GM18873 (cell line): ENCODE results near the gene ZDHHC17.
"Not testable (repeated sequence)": the region's sequence is repeated elsewhere in the genome, so short reads cannot be mapped to it uniquely, and the experiment has no call there.

Experiments
- ATAC-seq: cut with Tn5 transposase; IDR thresholded peaks from one replicate; pipeline ENCODE4 v1.9.1; 2021; ENCODE audit warnings: mild to moderate bottlenecking, moderate library complexity, moderate number of reproducible peaks; ENCODE audit not compliant: unreplicated experiment, low FRiP score

The ZDHHC17 gene

DNA sequence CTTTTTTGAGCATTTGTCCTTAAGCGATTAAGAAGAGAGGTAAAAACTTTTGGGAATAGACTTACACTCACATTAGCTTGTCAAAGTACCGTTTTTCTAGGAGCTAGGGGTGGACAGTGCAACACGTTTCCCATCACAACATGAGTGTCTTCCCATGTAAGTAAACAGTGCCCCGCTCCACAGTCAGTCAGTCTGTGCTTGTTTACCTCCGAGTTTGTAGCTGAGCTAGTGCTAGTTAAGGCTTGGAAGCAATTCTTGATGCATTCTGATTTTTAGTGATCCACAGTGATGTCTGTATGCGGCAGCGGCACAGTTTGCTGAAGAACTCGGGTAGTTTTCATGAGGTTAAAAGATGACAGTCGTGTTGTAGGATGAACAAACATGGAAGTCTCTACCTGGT is 941 bp downstream of the ZDHHC17 start:
- ATAC-seq: no peak

DNA sequence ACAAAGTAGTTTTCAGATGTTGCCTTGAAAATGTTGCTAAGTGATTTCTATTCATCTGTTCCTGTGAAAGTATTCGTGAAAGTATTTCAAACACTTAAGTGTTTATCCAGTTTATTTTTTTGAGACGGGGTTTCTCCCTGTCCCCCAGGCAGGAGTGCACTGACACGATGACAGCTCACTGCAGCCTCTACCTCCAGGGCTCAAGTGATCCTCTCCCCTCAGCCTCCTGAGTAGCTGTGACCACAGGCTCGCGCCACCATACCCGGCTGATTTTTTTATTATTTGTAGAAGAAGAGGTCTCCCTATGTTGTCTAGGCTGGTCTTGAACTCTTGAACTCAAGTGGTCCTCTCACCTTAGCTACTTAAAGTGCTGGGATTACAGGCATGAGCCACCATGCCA is 1.7 kb downstream of the ZDHHC17 start:
- ATAC-seq: no peak

- ATAC-seq: no peak
Measured at GRCh38 chr12:76766161-76766560, 2.2 kb downstream of the ZDHHC17 start.

DNA sequence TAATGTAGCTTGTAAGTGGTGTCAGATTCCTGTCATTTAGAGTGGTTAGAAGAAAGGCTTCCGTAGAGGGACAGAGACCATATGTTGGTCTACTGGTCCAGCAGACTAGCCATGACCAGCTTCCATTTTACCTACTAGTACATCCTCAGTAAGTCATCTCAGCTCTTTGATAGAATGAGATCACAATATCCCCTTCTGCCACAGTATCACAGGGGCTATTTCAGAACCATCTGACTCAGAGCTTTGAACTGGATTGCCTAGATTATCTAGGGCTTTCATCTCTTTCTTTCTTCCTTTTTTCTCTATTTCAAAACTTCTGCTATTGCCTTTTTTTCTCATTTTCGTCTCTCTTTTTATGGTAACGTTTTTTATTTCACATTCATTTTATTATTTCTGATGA is 4.7 kb downstream of the ZDHHC17 start:
- ATAC-seq: no peak

DNA sequence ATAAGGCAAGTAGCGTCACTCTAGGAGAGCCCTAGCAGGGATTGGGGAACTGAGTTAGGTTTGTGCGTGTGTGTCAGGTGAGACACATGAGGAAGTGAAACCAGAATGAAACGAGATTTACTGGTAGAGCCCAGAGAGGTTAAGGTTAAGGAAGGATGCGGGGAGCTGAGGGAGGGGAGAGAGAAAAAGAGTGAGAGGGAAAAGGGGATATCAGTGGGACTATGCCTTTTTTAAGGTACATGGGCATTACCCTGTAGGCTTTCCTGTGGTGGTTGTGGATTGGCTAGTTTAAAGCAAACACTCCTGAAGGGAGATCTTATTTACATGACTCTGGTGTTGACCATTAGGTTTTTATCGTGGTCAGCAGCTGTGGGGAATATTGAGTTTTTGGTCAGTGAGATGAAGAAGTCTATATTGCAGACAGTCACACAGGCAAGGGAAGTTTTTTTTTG is 13.9 kb downstream of the ZDHHC17 start:
- peak; percentile 99 for ATAC-seq

GRCh38 chr12:76778364-76778763 is 14.4 kb downstream of the ZDHHC17 start:
- no peak for ATAC-seq

DNA sequence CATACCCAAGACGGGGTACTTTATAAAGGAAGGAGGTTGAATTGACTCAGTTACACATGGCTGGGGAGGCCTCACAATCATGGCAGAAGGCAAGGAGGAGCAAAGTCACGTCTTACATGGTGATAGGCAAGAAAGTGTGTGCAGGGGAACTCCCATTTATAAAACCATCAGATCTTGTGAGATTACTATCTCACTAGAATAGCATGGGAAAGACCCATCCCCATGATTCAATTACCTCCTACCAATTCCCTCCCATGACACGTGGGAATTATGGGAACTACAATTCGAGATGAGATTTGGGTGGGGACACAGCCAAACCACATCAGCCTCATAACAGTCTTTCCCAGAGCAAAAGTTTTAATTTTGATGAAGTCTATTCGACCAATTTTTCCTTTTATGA is 15.4 kb downstream of the ZDHHC17 start:
- ATAC-seq: not testable (repeated sequence)

DNA sequence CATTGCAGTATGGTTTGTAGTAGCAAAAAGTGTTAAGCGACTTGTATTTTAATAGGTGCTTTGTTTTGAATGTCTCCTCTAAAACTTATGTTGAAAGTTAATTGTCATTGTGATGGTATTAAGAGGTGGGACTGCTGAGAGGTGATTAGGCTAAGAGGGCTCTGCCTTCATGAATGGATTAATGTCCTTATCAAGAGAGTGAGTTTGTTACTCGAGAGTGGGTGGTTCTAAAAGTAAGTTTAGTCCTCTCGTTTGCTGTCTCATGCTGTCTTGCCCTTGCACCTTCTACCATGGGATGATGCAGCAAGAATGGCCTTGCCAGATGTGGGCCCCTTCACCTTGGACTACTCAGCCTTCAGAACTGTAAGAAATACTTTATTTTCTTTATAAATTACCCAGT is 17.4 kb downstream of the ZDHHC17 start:
- no peak for ATAC-seq

DNA sequence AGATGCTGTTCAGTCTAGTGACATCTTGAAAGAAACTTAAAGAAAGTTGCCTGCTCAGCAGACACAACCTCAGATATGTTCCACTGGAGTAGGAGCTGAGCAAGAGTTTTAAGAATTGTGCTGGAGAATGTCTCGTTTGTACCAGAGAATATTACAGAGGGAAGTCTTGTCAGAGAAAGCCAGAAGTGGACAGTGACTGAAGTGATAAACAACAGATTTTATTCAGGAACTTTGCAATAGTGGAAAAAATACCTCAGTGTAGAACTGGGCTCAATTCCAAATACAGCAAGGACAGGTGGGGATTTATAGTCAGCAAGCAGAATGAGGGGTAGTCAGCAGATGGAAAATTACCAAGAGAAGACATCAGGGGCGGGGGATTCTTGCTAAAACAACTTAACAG is 18.6 kb downstream of the ZDHHC17 start:
- no peak for ATAC-seq

- no peak for ATAC-seq
Measured at GRCh38 chr12:76784600-76785051, 20.7 kb downstream of the ZDHHC17 start.

GRCh38 chr12:76785407-76785806 is 21.5 kb downstream of the ZDHHC17 start:
- no peak for ATAC-seq

DNA sequence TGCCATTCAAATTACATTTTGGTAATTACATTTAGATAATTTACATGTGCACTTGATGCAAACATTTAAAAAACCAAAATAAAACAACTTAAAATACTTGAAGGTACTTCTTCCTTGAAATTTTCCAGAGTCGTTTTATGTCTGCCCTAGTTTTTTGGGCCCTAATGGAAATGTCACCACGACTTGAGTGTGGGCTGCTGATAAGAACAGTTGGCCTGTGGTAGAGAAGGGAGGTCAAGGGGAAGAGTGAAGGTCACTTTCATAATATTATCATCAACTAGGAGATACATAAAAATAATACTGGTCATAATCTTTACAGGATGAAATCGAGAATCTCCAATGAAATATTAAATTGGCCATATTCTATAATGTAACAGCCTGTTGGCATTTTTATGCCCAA is 23.1 kb downstream of the ZDHHC17 start:
- no peak for ATAC-seq

DNA sequence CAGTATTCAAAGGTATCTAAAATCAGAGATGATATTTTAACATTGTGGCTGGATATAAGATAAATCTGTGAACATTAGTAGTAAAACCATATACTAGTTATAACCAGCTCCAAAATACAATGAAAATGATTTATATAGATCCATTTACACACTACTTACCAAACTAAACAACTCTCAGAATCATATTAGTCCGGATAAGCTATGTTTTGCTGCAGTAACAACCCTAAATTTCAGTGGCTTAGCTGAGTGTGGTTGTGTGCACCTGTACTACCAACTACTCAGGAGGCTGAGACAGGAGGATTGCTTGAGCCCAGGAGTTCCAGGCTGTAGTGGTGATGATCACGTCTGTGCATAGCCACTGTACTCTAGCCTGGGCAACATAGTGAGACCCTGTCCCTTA is 23.8 kb downstream of the ZDHHC17 start:
- no peak for ATAC-seq

- no peak for ATAC-seq
Measured at GRCh38 chr12:76789335-76790050, 25.6 kb downstream of the ZDHHC17 start.

DNA sequence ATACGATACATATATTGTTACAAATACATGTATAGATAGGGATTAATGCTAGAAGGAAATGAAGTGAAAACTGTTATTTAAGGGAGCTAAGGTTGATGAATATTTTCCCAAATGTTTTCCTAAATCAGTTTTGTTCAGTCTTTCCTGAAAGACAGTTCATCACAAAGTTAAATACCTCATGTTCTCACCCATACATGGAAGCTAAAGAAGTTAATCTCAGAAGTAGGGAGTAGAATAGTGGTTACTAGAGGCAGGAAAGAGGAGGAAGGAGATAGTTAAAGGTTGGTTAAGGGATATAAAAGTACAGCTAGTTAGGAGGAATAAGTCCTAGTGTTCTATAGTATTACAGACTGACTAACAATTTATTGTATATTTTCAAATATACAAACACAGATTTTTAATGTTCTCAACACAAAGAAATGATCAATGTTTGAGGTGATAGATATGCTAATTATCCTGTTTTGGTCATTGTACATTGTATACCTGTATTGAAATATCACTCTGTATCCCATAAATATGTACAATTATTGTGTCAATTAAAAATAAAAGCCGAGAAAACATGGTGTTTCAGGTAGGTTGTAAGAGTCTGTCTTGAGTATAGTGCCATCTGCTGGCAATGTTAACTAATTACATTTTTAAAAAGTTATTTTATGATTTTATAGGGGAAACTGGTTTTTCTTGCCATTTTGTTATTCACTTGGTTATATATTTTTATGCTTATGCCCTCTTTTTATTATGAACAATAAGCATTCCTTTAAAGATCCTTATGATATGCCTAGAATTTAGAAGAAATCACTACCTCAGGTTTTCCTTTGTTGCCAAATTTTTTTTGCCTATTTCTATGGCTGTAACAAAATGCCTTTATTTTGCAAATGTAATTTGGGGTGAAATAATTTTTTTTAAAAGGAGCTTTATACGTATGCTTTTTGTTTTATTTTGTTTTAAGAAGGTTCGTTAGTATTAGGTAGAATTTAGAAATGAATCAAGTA is 26.9 kb downstream of the ZDHHC17 start:
- ATAC-seq: no peak

DNA sequence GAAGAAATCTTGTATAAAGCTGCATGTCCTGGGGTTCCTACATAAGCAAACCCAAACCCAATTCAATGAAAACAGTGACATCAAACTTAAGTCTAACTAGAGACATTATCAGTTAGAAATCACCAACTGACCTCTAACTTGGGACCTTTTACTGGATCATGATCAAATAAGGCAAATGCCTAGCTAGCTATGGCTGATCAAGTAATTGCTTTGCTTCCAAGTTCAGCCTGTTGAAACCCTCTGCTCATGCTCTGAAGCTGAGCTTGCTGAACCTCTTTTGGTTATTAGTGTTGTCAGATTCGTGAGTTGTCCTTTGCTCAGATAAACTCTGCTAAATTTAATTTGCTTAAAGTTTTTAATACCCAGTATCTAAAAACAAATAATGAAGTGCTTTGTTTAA is 28.9 kb downstream of the ZDHHC17 start:
- no peak for ATAC-seq

DNA sequence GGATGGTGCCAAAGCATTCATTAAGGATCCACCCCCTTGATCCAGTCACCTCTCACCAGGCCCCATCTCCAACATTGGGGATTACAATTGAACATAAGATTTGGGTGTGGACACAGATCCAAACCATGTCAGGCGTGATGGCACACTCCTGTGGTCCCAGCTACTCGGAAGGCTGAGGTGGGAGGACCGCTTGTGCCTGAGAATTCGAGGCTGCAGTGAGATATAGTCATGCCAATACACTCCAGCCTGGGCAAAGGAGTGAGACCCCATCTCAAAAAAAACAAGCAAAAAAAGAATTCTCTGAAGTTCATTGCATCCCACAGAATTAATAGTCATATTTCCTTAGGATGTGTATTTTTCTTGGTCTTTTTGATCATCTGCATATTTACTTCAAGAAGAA is 34.9 kb downstream of the ZDHHC17 start:
- ATAC-seq: no peak

- ATAC-seq: no peak
Measured at GRCh38 chr12:76799362-76799761, 35.4 kb downstream of the ZDHHC17 start.

- ATAC-seq: no peak
Measured at GRCh38 chr12:76802060-76802459, 38.1 kb downstream of the ZDHHC17 start.

GRCh38 chr12:76804435-76804976 is 40.6 kb downstream of the ZDHHC17 start:
- ATAC-seq: no peak
